Keratinocyte (primary cell): ENCODE data around the gene PPP1R16B. TPM values are rescaled to one million over a fixed set of nuclear protein-coding genes. Genes with fewer than 3 reads are reported as not detected.

Experiments used
- DNase-seq: peaks from one replicate; pipeline ENCODE4 v3.0.0-alpha.2; 2011; ENCODE audit warnings: low read depth, missing footprints, low spot score
- FAIRE-seq: peaks from 2 replicates; lab custom pipeline; 2011; peaks lifted over from hg19 to GRCh38; lab: Jason Lieb, UNC
- H2AFZ ChIP-seq: 2 replicates; pipeline ENCODE4 v1.6.0; 2012; ENCODE audit warnings: low read length, control low read depth, inconsistent platforms; ENCODE audit not compliant: control insufficient read depth
- H3K27ac ChIP-seq: 2 replicates; pipeline ENCODE4 v1.5.1; 2011; ENCODE audit warnings: low read length; ENCODE audit not compliant: control insufficient read depth, insufficient read depth
- H3K27me3 ChIP-seq: 3 replicates; pipeline ENCODE4 v1.6.0; 2011; ENCODE audit warnings: low read length; ENCODE audit not compliant: control insufficient read depth, insufficient read depth; ENCODE audit errors: extremely low read depth
- H3K36me3 ChIP-seq, 2 experiments: 2 replicates in 1 of 2; 3 replicates in 1 of 2; pipeline ENCODE4 v1.5.1; 2011; ENCODE audit warnings: low read length in 2 of 2, mild to moderate bottlenecking in 1 of 2; ENCODE audit not compliant: control insufficient read depth in 2 of 2, insufficient read depth in 2 of 2; ENCODE audit errors: extremely low read depth in 1 of 2
- H3K4me1 ChIP-seq: 3 replicates; pipeline ENCODE4 v1.5.1; 2011; ENCODE audit warnings: low read length; ENCODE audit not compliant: control insufficient read depth, insufficient read depth; ENCODE audit errors: extremely low read depth
- H3K4me2 ChIP-seq: 3 replicates; pipeline ENCODE4 v1.6.0; 2011; ENCODE audit warnings: low read depth, low read length; ENCODE audit not compliant: control insufficient read depth, insufficient read depth; ENCODE audit errors: extremely low read depth
- H3K4me3 ChIP-seq, 3 experiments: fragments of 200-600 bp in 1 of 3; sonication (generic) in 1 of 3; 2 replicates in 2 of 3; 3 replicates in 1 of 3; pipeline ENCODE4 v1.5.1; 2011 to 2016; ENCODE audit warnings: low read length in 3 of 3, mild to moderate bottlenecking in 3 of 3, control low read depth in 2 of 3, inconsistent platforms in 1 of 3, low read depth in 1 of 3, mixed read lengths in 1 of 3, mixed run types in 1 of 3, moderate library complexity in 1 of 3; ENCODE audit not compliant: control insufficient read depth in 2 of 3, insufficient read depth in 2 of 3; ENCODE audit errors: extremely low read depth in 1 of 3
- H3K79me2 ChIP-seq: 2 replicates; pipeline ENCODE4 v1.6.0; 2012; ENCODE audit warnings: low read length; ENCODE audit not compliant: control insufficient read depth, insufficient read depth
- H3K9ac ChIP-seq: 3 replicates; pipeline ENCODE4 v1.6.0; 2011; ENCODE audit warnings: low read length; ENCODE audit not compliant: control insufficient read depth, insufficient read depth; ENCODE audit errors: extremely low read depth
- H3K9me1 ChIP-seq: 3 replicates; pipeline ENCODE4 v1.6.0; 2011; ENCODE audit warnings: low read length; ENCODE audit not compliant: control insufficient read depth, insufficient read depth; ENCODE audit errors: extremely low read depth
- H3K9me3 ChIP-seq: 2 replicates; pipeline ENCODE4 v1.5.1; 2012; ENCODE audit warnings: low read depth, low read length; ENCODE audit not compliant: control insufficient read depth
- H4K20me1 ChIP-seq: 3 replicates; pipeline ENCODE4 v1.6.0; 2011; ENCODE audit warnings: low read length; ENCODE audit not compliant: control insufficient read depth, insufficient read depth; ENCODE audit errors: extremely low read depth
- CTCF ChIP-seq, 3 experiments: IDR thresholded peaks in 1 of 3; conservative IDR thresholded peaks in 1 of 3; optimal IDR thresholded peaks in 1 of 3; 2 replicates in 2 of 3; 3 replicates in 1 of 3; pipeline versions ENCODE3 to v1.5.1; 2011; ENCODE audit warnings: low read length in 3 of 3, mild to moderate bottlenecking in 3 of 3, moderate library complexity in 2 of 3, control low read depth in 1 of 3, inconsistent platforms in 1 of 3; ENCODE audit not compliant: insufficient read depth in 2 of 3; ENCODE audit errors: extremely low read depth in 1 of 3
- EZH2 ChIP-seq: IDR thresholded peaks from one replicate; pipeline ENCODE4 v1.6.1; 2012; ENCODE audit warnings: inconsistent platforms, mild to moderate bottlenecking, low read length, moderate library complexity
- dilution Hi-C: fragments of 300-500 bp; cut with MboI; formaldehyde crosslinking; loops from one replicate; pipeline ENCODE4 v1.7.0; 2020; ENCODE audit warnings: low sequenced_read_pairs; ENCODE audit not compliant: extremely low pct_ligation_motif_present
- polyA plus RNA-seq, 5 experiments: library from polyadenylated mRNA; depleted of rRNA in 3 of 5; stranded (reverse) in 3 of 5; stranded (forward) in 1 of 5; unstranded in 1 of 5; fragments of >200 nt; gene quantifications; 1 replicate in 1 of 5; 2 replicates in 3 of 5; 3 replicates in 1 of 5; pipeline versions ENCODE4 v1.2.1 to v1.2.3, GENCODE V29; 2011 to 2012; ENCODE audit warnings: missing spikeins in 2 of 5, low read depth in 1 of 5, low replicate concordance in 1 of 5

Gene PPP1R16B
- polyA plus RNA-seq, 1 donor (not counting 4 experiments of a cell fraction or from before 2014, with no cell fraction given): not detected

- Histone ChIP-seq H3K4me2 (no peak overlapping the region), H2AFZ (no peak overlapping the region), H3K9me1 (no peaks in the 10 kb centered on the region), H3K9ac (no peak overlapping the region), H3K27me3 (no peaks in the 10 kb centered on the region), H3K79me2 (no peaks in the 10 kb centered on the region), H3K4me3 (no peak overlapping the region), H3K4me1 (no peaks in the 10 kb centered on the region), H3K36me3 (no peaks in the 10 kb centered on the region), H3K27ac (no peak overlapping the region), H4K20me1 (no peaks in the 10 kb centered on the region), H3K9me3 (no peaks in the 10 kb centered on the region)
- no peak for DNase-seq
- TF ChIP-seq EZH2 (no peak), CTCF (optimal IDR thresholded peaks at IDR 0.05 in 1 of 3, IDR thresholded peaks at IDR 0.05 in 1 of 3, conservative IDR thresholded peaks at IDR 0.05 in 1 of 3; ENCODE audit: extremely low read depth in 1 of 3, insufficient read depth in 2 of 3, low read length in 3 of 3) (no peak)
- dilution Hi-C loops: no loop called here
- no peak for FAIRE-seq
Measured at GRCh38 chr20:38856570-38856969, 51.1 kb downstream of the PPP1R16B start.

GRCh38 chr20:38857703-38858102, 52.2 kb downstream of the PPP1R16B start:
- Histone ChIP-seq H3K27me3 (no peaks in the 10 kb centered on the region), H3K4me1 (no peaks in the 10 kb centered on the region), H3K27ac (no peak overlapping the region), H3K36me3 (no peaks in the 10 kb centered on the region), H4K20me1 (no peaks in the 10 kb centered on the region), H3K79me2 (no peaks in the 10 kb centered on the region), H3K9me1 (no peaks in the 10 kb centered on the region), H2AFZ (no peak overlapping the region), H3K4me3 (no peak overlapping the region), H3K9ac (no peak overlapping the region), H3K9me3 (no peaks in the 10 kb centered on the region), H3K4me2 (no peak overlapping the region)
- no peak for DNase-seq
- dilution Hi-C loops: no loop called here
- no peak for FAIRE-seq
- TF ChIP-seq EZH2 (no peak), CTCF (optimal IDR thresholded peaks at IDR 0.05 in 1 of 3, IDR thresholded peaks at IDR 0.05 in 1 of 3, conservative IDR thresholded peaks at IDR 0.05 in 1 of 3; ENCODE audit: extremely low read depth in 1 of 3, insufficient read depth in 2 of 3, low read length in 3 of 3) (no peak)
